ENCODE results near the gene MARCO. TPM values are rescaled to one million over a fixed set of nuclear protein-coding genes. Genes with fewer than 3 reads are reported as not detected.
"Not testable (repeated sequence)": the region's sequence is repeated elsewhere in the genome, so short reads cannot be mapped to it uniquely, and the experiment has no call there.

MARCO gene
- total RNA-seq, 1 donor, result not detected

GRCh38 chr2:118939994-118940393, 2.0 kb upstream of the MARCO start:
- no peak for DNase-seq (ENCODE audit: low read depth)
- TF ChIP-seq, protein P1, sequence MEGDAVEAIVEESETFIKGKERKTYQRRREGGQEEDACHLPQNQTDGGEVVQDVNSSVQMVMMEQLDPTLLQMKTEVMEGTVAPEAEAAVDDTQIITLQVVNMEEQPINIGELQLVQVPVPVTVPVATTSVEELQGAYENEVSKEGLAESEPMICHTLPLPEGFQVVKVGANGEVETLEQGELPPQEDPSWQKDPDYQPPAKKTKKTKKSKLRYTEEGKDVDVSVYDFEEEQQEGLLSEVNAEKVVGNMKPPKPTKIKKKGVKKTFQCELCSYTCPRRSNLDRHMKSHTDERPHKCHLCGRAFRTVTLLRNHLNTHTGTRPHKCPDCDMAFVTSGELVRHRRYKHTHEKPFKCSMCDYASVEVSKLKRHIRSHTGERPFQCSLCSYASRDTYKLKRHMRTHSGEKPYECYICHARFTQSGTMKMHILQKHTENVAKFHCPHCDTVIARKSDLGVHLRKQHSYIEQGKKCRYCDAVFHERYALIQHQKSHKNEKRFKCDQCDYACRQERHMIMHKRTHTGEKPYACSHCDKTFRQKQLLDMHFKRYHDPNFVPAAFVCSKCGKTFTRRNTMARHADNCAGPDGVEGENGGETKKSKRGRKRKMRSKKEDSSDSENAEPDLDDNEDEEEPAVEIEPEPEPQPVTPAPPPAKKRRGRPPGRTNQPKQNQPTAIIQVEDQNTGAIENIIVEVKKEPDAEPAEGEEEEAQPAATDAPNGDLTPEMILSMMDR (IDR thresholded peaks at IDR 0.05; ENCODE audit: insufficient read depth, low read length), result no peak

GRCh38 chr2:118940486-118941120, 1.4 kb upstream of the MARCO start:
- TF ChIP-seq, protein P1 (IDR thresholded peaks at IDR 0.05; ENCODE audit: insufficient read depth, low read length), result no peak
- no peak overlapping the region for H3K4me3 ChIP-seq (ENCODE audit: low read depth, low read length)
- DNase-seq (ENCODE audit: low read depth), result no peak

More at GRCh38 chr2:118939994-118940393, 2.0 kb upstream of the MARCO start:
- H3K4me3 ChIP-seq (ENCODE audit: low read depth, low read length), result no peak overlapping the region

GRCh38 chr2:118943286-118943685, 1.3 kb downstream of the MARCO start:
- H3K4me3 ChIP-seq (ENCODE audit: low read depth, low read length), result no peak overlapping the region
- TF ChIP-seq, protein P1 (IDR thresholded peaks at IDR 0.05; ENCODE audit: insufficient read depth, low read length), result no peak

DNA sequence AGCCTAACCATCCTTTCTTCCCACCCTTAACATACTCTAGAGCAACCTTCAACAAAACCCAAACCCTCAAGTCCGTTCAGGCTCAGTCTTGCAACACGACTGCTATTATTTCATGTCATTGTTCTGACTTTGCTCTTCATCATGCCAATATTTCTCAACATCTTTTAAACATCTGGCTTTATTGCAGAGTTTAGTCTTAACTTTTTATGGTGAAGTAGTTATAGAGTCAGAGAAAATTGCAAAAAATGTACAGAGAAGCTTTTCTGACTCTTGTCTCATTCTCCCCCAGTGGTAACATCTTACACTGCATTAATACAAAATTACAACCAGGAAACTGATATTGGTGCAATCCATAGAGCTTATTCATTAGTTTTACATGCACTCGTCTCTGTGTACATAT, 3.9 kb downstream of the MARCO start:
- no peak for DNase-seq (ENCODE audit: low read depth)
- H3K4me3 ChIP-seq (ENCODE audit: low read depth, low read length), result no peak overlapping the region
- TF ChIP-seq, protein P1 (IDR thresholded peaks at IDR 0.05; ENCODE audit: insufficient read depth, low read length), result no peak

More at GRCh38 chr2:118943286-118943685, 1.3 kb downstream of the MARCO start:
- no peak for DNase-seq (ENCODE audit: low read depth)

GRCh38 chr2:118948266-118948665, 6.3 kb downstream of the MARCO start:
- DNase-seq (ENCODE audit: low read depth), result not testable (repeated sequence)

DNA sequence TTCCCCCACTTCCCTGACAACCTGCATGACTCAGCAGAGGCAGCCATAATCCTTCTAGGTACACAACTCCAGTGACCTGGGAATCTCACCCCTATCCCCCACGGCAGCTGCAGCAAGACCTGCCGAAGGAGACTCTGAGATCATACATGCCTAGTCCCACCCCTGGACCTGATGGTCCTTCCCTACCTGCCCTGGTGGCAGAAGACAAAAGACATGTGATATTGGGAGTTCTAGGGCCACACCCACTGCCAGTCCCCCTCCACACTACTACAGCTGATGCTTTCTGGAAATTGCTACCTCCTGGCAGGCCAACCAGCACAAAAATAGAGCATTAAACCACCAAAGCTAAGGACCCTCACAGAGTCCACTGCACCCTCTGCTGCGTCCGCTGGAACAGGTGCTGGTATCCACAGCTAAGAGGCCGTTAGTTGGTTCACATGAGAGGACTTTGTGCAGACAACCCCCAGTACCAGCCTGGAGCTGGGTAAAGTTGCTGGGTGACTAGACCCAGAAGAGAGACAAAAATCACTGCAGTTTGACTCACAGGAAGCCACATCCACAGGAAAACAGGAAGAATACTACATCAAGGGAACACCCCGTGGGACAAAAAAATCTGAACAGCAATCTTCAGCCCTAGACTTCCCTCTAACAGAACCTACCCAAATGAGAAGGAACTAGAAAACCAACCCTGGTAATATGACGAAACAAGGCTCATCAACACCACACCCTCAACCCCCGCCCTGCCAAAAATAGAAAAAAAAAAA, 12.5 kb downstream of the MARCO start:
- H3K4me3 ChIP-seq (ENCODE audit: low read depth, low read length), result no peak overlapping the region
- no peak for DNase-seq (ENCODE audit: low read depth)
- TF ChIP-seq, protein P1 (IDR thresholded peaks at IDR 0.05; ENCODE audit: insufficient read depth, low read length), result no peak

More at GRCh38 chr2:118948266-118948665, 6.3 kb downstream of the MARCO start:
- not testable (repeated sequence) for H3K4me3 ChIP-seq (ENCODE audit: low read depth, low read length)

GRCh38 chr2:118965737-118966136, 23.7 kb downstream of the MARCO start:
- DNase-seq (ENCODE audit: low read depth), result no peak
- TF ChIP-seq, protein P1 (IDR thresholded peaks at IDR 0.05; ENCODE audit: insufficient read depth, low read length), result no peak
- H3K4me3 ChIP-seq (ENCODE audit: low read depth, low read length), result no peak overlapping the region

All from fibroblast of the aortic adventitia (primary cell).